ENCODE measurements around the gene NF2. TPM values are rescaled to one million over a fixed set of nuclear protein-coding genes. Genes with fewer than 3 reads are reported as not detected.

NF2 gene
- total RNA-seq, 1 donor from 2014 or later: 66.1 TPM

GRCh38 chr22:29692327-29692640, 88.9 kb downstream of the NF2 start:
- peaks cover 6% of the 10 kb centered on the region for H3K36me3 Mint-ChIP-seq (ENCODE audit: low read depth)
- intact Hi-C loops (cut with micrococcal nuclease): no loop called here
- no peak overlapping the region for H3K4me3 Mint-ChIP-seq
- no peaks in the 10 kb centered on the region for H3K27me3 Mint-ChIP-seq (ENCODE audit: insufficient read depth)
- DNase-seq (ENCODE audit: low spot score): no peak
- H3K4me1 Mint-ChIP-seq (ENCODE audit: low read depth): peaks cover 4% of the 10 kb centered on the region
- no peak overlapping the region for H3K27ac Mint-ChIP-seq
- no peaks in the 10 kb centered on the region for H3K9me3 Mint-ChIP-seq

- intact Hi-C loops (cut with micrococcal nuclease): no loop called here
These were observed 89.7 kb downstream of the NF2 start for GRCh38 chr22:29693161-29693560.

GRCh38 chr22:29693671-29694070, 90.2 kb downstream of the NF2 start:
- DNase-seq (ENCODE audit: low spot score): no peak
- H3K36me3 Mint-ChIP-seq (ENCODE audit: low read depth): peaks cover 5% of the 10 kb centered on the region
- no peaks in the 10 kb centered on the region for H3K9me3 Mint-ChIP-seq
- no peak overlapping the region for H3K4me3 Mint-ChIP-seq
- H3K27ac Mint-ChIP-seq: no peak overlapping the region
- H3K4me1 Mint-ChIP-seq (ENCODE audit: low read depth): peaks cover 4% of the 10 kb centered on the region
- H3K27me3 Mint-ChIP-seq (ENCODE audit: insufficient read depth): no peaks in the 10 kb centered on the region
- intact Hi-C loops (cut with micrococcal nuclease): no loop called here

More at GRCh38 chr22:29693161-29693560, 89.7 kb downstream of the NF2 start:
- peaks cover 5% of the 10 kb centered on the region for H3K36me3 Mint-ChIP-seq (ENCODE audit: low read depth)
- no peaks in the 10 kb centered on the region for H3K27me3 Mint-ChIP-seq (ENCODE audit: insufficient read depth)
- no peak overlapping the region for H3K27ac Mint-ChIP-seq
- no peaks in the 10 kb centered on the region for H3K9me3 Mint-ChIP-seq
- no peak overlapping the region for H3K4me3 Mint-ChIP-seq
- H3K4me1 Mint-ChIP-seq (ENCODE audit: low read depth): peaks cover 4% of the 10 kb centered on the region
- DNase-seq (ENCODE audit: low spot score): no peak

GRCh38 chr22:29695129-29695926, 91.9 kb downstream of the NF2 start:
- H3K4me1 Mint-ChIP-seq (ENCODE audit: low read depth): no peaks in the 10 kb centered on the region
- no peaks in the 10 kb centered on the region for H3K27me3 Mint-ChIP-seq (ENCODE audit: insufficient read depth)
- no peaks in the 10 kb centered on the region for H3K9me3 Mint-ChIP-seq
- no peak for DNase-seq (ENCODE audit: low spot score)
- H3K36me3 Mint-ChIP-seq (ENCODE audit: low read depth): peaks cover 1% of the 10 kb centered on the region
- H3K27ac Mint-ChIP-seq: no peak overlapping the region
- H3K4me3 Mint-ChIP-seq: no peak overlapping the region
- intact Hi-C loops (cut with micrococcal nuclease): no loop called here

GRCh38 chr22:29697853-29698598, 94.6 kb downstream of the NF2 start:
- intact Hi-C loops (cut with micrococcal nuclease): no loop called here
- Mint-ChIP-seq H3K9me3 (no peaks in the 10 kb centered on the region), H3K4me3 (no peak overlapping the region), H3K27ac (no peak overlapping the region), H3K4me1 (ENCODE audit: low read depth) (peaks cover 14% of the 10 kb centered on the region), H3K36me3 (ENCODE audit: low read depth) (peaks cover 1% of the 10 kb centered on the region), H3K27me3 (ENCODE audit: insufficient read depth) (no peaks in the 10 kb centered on the region)
- no peak for DNase-seq (ENCODE audit: low spot score)

- Mint-ChIP-seq H3K36me3 (ENCODE audit: low read depth) (no peaks in the 10 kb centered on the region), H3K9me3 (no peaks in the 10 kb centered on the region), H3K27me3 (ENCODE audit: insufficient read depth) (no peaks in the 10 kb centered on the region), H3K4me1 (ENCODE audit: low read depth) (peaks cover 14% of the 10 kb centered on the region), H3K4me3 (no peak overlapping the region), H3K27ac (no peak overlapping the region)
- intact Hi-C loops (cut with micrococcal nuclease): loop anchor here (10.0 kb wide), 1 partner anchor 304 kb away; no protein-coding TSS in a partner anchor
- DNase-seq (ENCODE audit: low spot score): no peak
These were observed 96.9 kb downstream of the NF2 start for GRCh38 chr22:29700206-29700899.

- intact Hi-C loops (cut with micrococcal nuclease): loop anchor here (10.0 kb wide), 1 partner anchor 304 kb away; no protein-coding TSS in a partner anchor
- peaks cover 14% of the 10 kb centered on the region for H3K4me1 Mint-ChIP-seq (ENCODE audit: low read depth)
- no peaks in the 10 kb centered on the region for H3K27me3 Mint-ChIP-seq (ENCODE audit: insufficient read depth)
- no peaks in the 10 kb centered on the region for H3K36me3 Mint-ChIP-seq (ENCODE audit: low read depth)
- DNase-seq (ENCODE audit: low spot score): no peak
- no peak overlapping the region for H3K27ac Mint-ChIP-seq
- no peaks in the 10 kb centered on the region for H3K9me3 Mint-ChIP-seq
- no peak overlapping the region for H3K4me3 Mint-ChIP-seq
These were observed 97.4 kb downstream of the NF2 start for GRCh38 chr22:29700900-29701154.

- Mint-ChIP-seq H3K36me3 (ENCODE audit: low read depth) (no peaks in the 10 kb centered on the region), H3K4me1 (ENCODE audit: low read depth) (peaks cover 14% of the 10 kb centered on the region), H3K27me3 (ENCODE audit: insufficient read depth) (no peaks in the 10 kb centered on the region), H3K4me3 (no peak overlapping the region), H3K9me3 (no peaks in the 10 kb centered on the region), H3K27ac (no peak overlapping the region)
- intact Hi-C loops (cut with micrococcal nuclease): loop anchor here (10.0 kb wide), 1 partner anchor 303 kb away; no protein-coding TSS in a partner anchor
- peak; percentile 5 for DNase-seq (ENCODE audit: low spot score)
These were observed 97.9 kb downstream of the NF2 start for GRCh38 chr22:29701155-29701999.

- DNase-seq (ENCODE audit: low spot score): no peak
- Mint-ChIP-seq H3K27ac (no peak overlapping the region), H3K27me3 (ENCODE audit: insufficient read depth) (no peaks in the 10 kb centered on the region), H3K4me3 (no peak overlapping the region), H3K36me3 (ENCODE audit: low read depth) (no peaks in the 10 kb centered on the region), H3K4me1 (ENCODE audit: low read depth) (peaks cover 14% of the 10 kb centered on the region), H3K9me3 (no peaks in the 10 kb centered on the region)
- intact Hi-C loops (cut with micrococcal nuclease): loop anchor here (10.0 kb wide), 1 partner anchor 303 kb away; no protein-coding TSS in a partner anchor
These were observed 98.8 kb downstream of the NF2 start for GRCh38 chr22:29702000-29702930.

GRCh38 chr22:29702931-29703501, 99.6 kb downstream of the NF2 start:
- no peak overlapping the region for H3K27ac Mint-ChIP-seq

GRCh38 chr22:29703569-29704195, 100.2 kb downstream of the NF2 start:
- H3K4me1 Mint-ChIP-seq (ENCODE audit: low read depth): peaks cover 14% of the 10 kb centered on the region
- no peaks in the 10 kb centered on the region for H3K36me3 Mint-ChIP-seq (ENCODE audit: low read depth)
- H3K27me3 Mint-ChIP-seq (ENCODE audit: insufficient read depth): no peaks in the 10 kb centered on the region
- intact Hi-C loops (cut with micrococcal nuclease): loop anchor here (10.0 kb wide), 1 partner anchor 301 kb away; no protein-coding TSS in a partner anchor
- no peak overlapping the region for H3K27ac Mint-ChIP-seq
- H3K9me3 Mint-ChIP-seq: no peaks in the 10 kb centered on the region
- DNase-seq (ENCODE audit: low spot score): no peak
- H3K4me3 Mint-ChIP-seq: no peak overlapping the region

More at GRCh38 chr22:29702931-29703501, 99.6 kb downstream of the NF2 start:
- H3K27me3 Mint-ChIP-seq (ENCODE audit: insufficient read depth): no peaks in the 10 kb centered on the region
- no peak overlapping the region for H3K4me3 Mint-ChIP-seq
- H3K4me1 Mint-ChIP-seq (ENCODE audit: low read depth): peaks cover 14% of the 10 kb centered on the region
- no peaks in the 10 kb centered on the region for H3K9me3 Mint-ChIP-seq
- DNase-seq (ENCODE audit: low spot score): no peak
- intact Hi-C loops (cut with micrococcal nuclease): loop anchor here (10.0 kb wide), 1 partner anchor 302 kb away; no protein-coding TSS in a partner anchor
- no peaks in the 10 kb centered on the region for H3K36me3 Mint-ChIP-seq (ENCODE audit: low read depth)

Measured in activated T-helper 1 cell treated with anti-CD3 and anti-CD28 coated beads, Interleukin-12 subunit alpha, Interleukin-12 subunit beta, Interleukin-2, Interleukin-4 antibody, amounts not matched to agents 30 ng/mL and 10 ng/mL and 1 ng/mL, durations not matched to agents 14 hours and 24 hours and 36 hours (primary cell).